Activated T-helper 17 cell treated with anti-CD3 and anti-CD28 coated beads, Interleukin-2, amount 50 U/mL, for 72 hours (primary cell): ENCODE data around the gene REV3L. TPM values are rescaled to one million over a fixed set of nuclear protein-coding genes. Genes with fewer than 3 reads are reported as not detected.
A peak's percentile ranks its signal among the peaks of the same experiment; 100 is the strongest.

ENCODE experiments used
- ATAC-seq: fragments of 150-1000 bp; cut with Tn5 transposase; replicated peaks from 2 replicates; pipeline ENCODE4 v1.10.0; 2021; ENCODE audit warnings: mild to moderate bottlenecking, moderate library complexity
- H3K27ac Mint-ChIP-seq: one replicate; pipeline ENCODE4 v1.8.0; 2022; ENCODE audit warnings: mixed read lengths
- H3K27me3 Mint-ChIP-seq: one replicate; pipeline ENCODE4 v1.8.0; 2022; ENCODE audit warnings: mixed read lengths
- H3K36me3 Mint-ChIP-seq: one replicate; pipeline ENCODE4 v1.8.0; 2022; ENCODE audit warnings: low read depth, mild to moderate bottlenecking, mixed read lengths
- H3K4me1 Mint-ChIP-seq: one replicate; pipeline ENCODE4 v1.8.0; 2022; ENCODE audit warnings: mixed read lengths
- H3K4me3 Mint-ChIP-seq: one replicate; pipeline ENCODE4 v1.8.0; 2022; ENCODE audit warnings: mild to moderate bottlenecking, mixed read lengths
- H3K9me3 Mint-ChIP-seq: one replicate; pipeline ENCODE4 v1.8.0; 2022; ENCODE audit warnings: mixed read lengths
- total RNA-seq, 2 donors: library from RNA; stranded (reverse); gene quantifications; one replicate each; pipeline ENCODE4 v1.2.3, GENCODE V29; 2022

The REV3L gene
- total RNA-seq, 2 donors from 2014 or later, result 20.7 to 23.7 TPM

DNA sequence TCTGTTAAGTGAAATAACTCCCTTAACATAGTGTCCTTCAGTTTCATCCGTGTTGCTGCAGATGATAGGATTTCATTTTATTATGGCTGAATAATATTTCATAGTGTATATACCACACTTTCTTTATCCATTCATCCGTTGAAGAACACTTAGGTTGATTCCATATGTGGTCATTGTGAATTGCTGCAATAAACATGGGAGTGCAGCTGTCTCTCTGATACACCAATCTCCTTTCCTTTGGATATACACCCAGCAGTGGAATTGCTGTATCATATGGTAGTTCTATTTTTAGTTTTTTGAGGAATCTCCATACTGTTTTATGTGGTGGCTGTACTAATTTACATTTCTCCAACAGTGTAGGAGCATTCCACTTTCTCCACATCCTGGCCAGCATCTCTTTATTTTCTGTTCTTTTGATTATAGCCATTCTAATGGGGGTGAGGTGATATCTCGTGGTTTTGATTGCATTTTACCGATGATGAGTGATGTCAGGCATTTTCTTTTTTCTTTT lies 202.5 kb downstream of the REV3L start:
- H3K27me3 Mint-ChIP-seq, result no peaks in the 10 kb centered on the region
- H3K9me3 Mint-ChIP-seq, result peaks cover 5% of the 10 kb centered on the region
- peaks cover 4% of the 10 kb centered on the region for H3K4me1 Mint-ChIP-seq
- H3K4me3 Mint-ChIP-seq, result no peak overlapping the region
- H3K27ac Mint-ChIP-seq, result no peak overlapping the region
- no peak for ATAC-seq
- peaks cover 67% of the 10 kb centered on the region for H3K36me3 Mint-ChIP-seq

DNA sequence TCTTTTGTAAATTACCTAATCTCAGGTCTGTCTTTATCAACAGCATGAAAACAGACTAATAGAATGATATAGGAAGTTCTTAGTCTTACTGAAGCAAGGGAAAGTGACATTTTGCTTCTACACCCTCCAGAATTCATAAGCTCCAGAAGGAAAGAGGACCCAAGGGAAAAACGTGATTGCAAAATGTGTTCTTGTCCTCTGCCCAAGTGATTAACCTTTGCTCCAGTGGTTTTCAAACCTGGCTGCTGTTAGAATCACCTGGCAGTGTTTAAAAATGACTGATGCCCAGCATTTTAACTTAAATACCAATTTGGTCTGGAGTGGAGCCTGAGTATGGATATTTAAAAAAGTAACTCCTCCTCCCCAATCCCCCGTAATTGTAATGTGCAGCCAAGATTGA lies 204.3 kb downstream of the REV3L start:
- no peak for ATAC-seq
- Mint-ChIP-seq H3K27me3 (no peaks in the 10 kb centered on the region), H3K4me1 (peaks cover 4% of the 10 kb centered on the region), H3K4me3 (no peak overlapping the region), H3K27ac (no peak overlapping the region), H3K36me3 (peaks cover 85% of the 10 kb centered on the region), H3K9me3 (peaks cover 8% of the 10 kb centered on the region)

DNA sequence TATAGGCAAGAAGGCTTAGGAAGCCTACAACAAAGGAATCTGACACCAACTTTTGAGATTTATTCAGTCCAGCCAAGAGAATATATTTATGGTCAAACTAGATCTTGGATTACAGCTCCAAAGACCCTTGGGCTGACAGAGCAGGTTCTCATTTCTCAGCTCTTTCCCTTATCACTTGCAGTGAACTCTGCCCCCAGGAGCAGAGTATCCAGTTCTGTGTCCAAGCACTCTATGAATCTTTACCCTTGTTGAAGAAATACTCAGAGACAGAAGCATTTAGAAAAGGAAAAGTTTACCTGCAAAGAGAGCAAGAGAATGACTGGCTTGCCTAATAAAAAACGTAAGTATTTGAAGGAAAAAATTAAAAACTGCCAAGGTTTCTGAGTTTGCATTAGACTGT lies 205.2 kb downstream of the REV3L start:
- no peak overlapping the region for H3K27ac Mint-ChIP-seq
- peaks cover 8% of the 10 kb centered on the region for H3K9me3 Mint-ChIP-seq
- H3K36me3 Mint-ChIP-seq, result peaks cover 93% of the 10 kb centered on the region
- H3K4me3 Mint-ChIP-seq, result no peak overlapping the region
- H3K27me3 Mint-ChIP-seq, result no peaks in the 10 kb centered on the region
- no peak for ATAC-seq
- H3K4me1 Mint-ChIP-seq, result peaks cover 4% of the 10 kb centered on the region

DNA sequence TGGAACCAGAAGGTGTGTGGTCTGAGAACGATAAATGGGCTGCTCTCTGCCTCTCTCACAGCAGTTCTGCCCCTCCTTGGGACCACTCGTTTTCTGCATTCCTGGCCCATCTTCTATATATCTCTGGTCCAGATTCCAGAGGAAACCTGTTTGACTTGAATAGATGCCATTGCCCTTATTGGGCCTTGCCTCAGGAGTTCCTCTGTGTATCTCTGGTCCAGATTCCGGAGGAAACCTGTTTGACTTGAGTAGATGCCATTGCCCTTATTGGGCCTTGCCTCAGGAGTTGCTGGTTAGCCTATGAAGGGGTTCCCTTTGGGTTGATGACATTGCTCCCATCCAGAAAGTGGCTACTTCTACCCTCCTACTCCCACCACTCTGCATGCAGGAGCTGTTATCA lies 206.3 kb downstream of the REV3L start:
- ATAC-seq, result no peak
- no peaks in the 10 kb centered on the region for H3K27me3 Mint-ChIP-seq
- no peak overlapping the region for H3K27ac Mint-ChIP-seq
- H3K36me3 Mint-ChIP-seq, result peaks cover 89% of the 10 kb centered on the region
- H3K9me3 Mint-ChIP-seq, result peaks cover 8% of the 10 kb centered on the region
- peaks cover 4% of the 10 kb centered on the region for H3K4me1 Mint-ChIP-seq
- no peak overlapping the region for H3K4me3 Mint-ChIP-seq

DNA sequence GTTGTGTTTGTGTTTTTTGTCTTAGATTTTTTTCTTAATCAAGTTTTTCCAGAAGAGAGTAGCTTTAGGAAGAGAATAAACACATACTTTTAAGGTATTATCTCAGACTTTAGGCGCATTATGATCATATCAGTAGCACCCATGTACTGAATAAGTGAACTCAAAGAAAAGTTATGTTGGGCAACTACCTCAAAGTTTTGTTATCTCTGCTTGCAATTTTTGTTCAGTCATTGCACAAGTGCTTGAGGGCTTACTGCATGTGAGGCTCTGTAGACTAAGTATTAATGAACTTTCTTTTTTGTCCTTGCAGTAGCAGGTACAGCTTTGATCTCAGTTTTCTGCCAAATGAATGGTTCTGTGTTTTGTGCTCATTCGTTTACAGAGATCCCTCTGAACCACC lies 206.7 kb downstream of the REV3L start:
- Mint-ChIP-seq H3K27ac (no peak overlapping the region), H3K9me3 (peaks cover 8% of the 10 kb centered on the region), H3K4me3 (no peak overlapping the region), H3K4me1 (peaks cover 4% of the 10 kb centered on the region), H3K36me3 (peaks cover 88% of the 10 kb centered on the region), H3K27me3 (no peaks in the 10 kb centered on the region)
- no peak for ATAC-seq

DNA sequence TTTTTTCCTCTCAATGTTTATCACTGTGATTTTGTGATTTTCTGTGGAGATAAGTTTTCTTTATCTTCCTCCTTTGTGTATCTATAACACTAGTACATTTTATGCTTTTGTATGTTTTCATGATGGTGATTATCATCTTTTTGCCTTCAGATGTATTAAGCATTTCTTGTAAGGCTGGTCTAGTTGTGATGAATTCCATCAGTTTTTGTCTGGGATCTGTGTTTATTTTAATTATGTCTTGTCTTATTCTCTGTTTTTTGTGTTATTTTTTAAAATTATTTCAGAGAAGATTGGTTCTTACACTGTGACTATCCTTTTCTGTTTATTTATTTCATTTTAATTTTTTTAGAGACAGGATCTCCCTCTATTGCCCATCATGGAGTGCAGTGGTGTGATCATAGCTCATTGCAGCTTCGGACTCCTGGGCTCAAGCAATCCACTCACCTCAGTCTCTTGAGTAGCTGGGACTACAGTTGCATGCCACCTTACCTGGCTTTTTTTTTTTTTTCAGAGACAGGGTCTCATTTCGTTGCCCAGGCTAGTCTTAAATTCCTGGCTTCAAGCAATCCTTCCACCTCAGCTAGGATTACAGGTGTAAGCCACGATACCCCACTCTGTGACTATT lies 208.3 kb downstream of the REV3L start:
- H3K4me1 Mint-ChIP-seq, result no peaks in the 10 kb centered on the region
- no peak overlapping the region for H3K27ac Mint-ChIP-seq
- no peaks in the 10 kb centered on the region for H3K27me3 Mint-ChIP-seq
- peaks cover 8% of the 10 kb centered on the region for H3K9me3 Mint-ChIP-seq
- H3K36me3 Mint-ChIP-seq, result peaks cover 85% of the 10 kb centered on the region
- no peak for ATAC-seq
- H3K4me3 Mint-ChIP-seq, result no peak overlapping the region

DNA sequence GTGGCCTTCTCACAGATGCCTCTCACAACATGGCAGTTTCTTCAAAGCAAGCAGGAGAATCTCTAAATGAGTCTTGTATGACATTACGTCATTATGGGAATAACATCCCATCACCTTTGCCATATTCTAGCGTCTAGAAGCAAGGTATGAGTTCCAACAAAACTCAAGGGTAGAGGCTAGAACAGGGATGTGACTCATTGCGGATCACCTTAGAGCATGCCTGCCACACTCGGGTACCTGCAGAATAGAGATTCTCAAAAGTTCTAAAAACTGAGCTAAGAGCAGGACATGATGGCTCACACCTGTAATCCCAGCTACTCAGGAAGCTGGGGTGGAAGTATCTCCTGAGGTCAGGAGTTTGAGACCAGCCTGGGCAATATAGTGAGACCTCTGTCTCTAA lies 212.9 kb downstream of the REV3L start:
- Mint-ChIP-seq H3K36me3 (peaks cover 82% of the 10 kb centered on the region), H3K9me3 (peaks cover 4% of the 10 kb centered on the region)
- no peak for ATAC-seq

DNA sequence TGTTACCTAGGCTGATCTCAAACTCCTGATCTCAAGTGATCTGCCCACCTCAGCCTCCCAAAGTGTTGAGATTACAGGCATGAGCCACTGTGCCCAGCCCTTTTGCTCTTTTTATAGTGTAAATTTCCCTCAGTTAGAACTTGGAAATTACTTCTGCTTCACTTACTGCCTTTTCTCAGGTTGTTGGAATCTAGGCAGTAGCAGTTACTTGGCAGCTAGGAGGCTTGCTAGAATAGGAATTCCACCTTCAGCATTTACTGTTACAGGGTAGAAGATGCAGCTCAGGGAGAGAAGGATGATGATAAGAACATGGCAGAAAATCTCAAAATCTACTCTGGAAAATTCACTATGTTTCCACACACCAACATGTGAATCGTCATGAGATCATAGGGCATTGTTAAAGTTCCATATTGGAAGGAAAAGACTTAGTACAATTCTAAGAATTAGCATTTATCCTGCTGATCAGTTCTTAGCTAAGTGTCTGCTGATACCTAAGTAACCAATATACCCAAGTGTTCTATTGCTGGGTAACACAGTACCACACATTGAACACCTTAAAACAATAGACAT lies 213.5 kb downstream of the REV3L start:
- H3K4me1 Mint-ChIP-seq, result no peaks in the 10 kb centered on the region
- ATAC-seq, result no peak
- peaks cover 2% of the 10 kb centered on the region for H3K9me3 Mint-ChIP-seq
- no peaks in the 10 kb centered on the region for H3K27me3 Mint-ChIP-seq
- peaks cover 81% of the 10 kb centered on the region for H3K36me3 Mint-ChIP-seq
- H3K4me3 Mint-ChIP-seq, result no peak overlapping the region
- H3K27ac Mint-ChIP-seq, result no peak overlapping the region

More for the DNA sequence above, 212.9 kb downstream of the REV3L start:
- Mint-ChIP-seq H3K4me3 (no peak overlapping the region), H3K4me1 (no peaks in the 10 kb centered on the region), H3K27me3 (no peaks in the 10 kb centered on the region), H3K27ac (no peak overlapping the region)

DNA sequence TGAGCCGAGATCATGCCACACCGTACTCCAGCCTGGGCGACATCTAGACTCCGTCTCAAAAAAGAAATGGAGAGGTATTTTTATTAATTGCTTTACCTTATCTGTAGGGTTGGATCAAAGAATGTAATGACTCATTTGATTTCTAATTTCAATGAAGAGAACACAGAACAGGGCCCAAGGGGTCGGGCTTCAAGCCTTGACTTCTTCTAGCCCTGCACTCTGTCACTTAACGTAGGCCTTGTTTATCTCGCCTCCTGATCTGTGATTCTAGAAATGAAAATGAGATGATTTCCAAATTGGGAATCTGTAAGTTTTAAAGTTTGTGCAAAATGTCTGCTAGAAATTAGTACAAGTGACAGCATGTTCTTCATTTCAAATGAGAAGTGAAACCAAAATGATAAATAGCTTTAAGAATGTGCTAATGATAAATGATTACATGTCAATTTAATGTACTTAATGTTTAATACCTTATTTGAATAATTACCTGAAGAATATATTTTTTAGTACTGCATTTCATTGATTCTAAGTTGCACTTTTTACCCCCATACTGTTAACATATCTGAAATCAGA lies 215.2 kb downstream of the REV3L start:
- peaks cover 6% of the 10 kb centered on the region for H3K4me1 Mint-ChIP-seq
- no peak for ATAC-seq
- H3K27ac Mint-ChIP-seq, result no peak overlapping the region
- H3K36me3 Mint-ChIP-seq, result peaks cover 75% of the 10 kb centered on the region
- no peak overlapping the region for H3K4me3 Mint-ChIP-seq
- H3K9me3 Mint-ChIP-seq, result no peaks in the 10 kb centered on the region
- H3K27me3 Mint-ChIP-seq, result no peaks in the 10 kb centered on the region

DNA sequence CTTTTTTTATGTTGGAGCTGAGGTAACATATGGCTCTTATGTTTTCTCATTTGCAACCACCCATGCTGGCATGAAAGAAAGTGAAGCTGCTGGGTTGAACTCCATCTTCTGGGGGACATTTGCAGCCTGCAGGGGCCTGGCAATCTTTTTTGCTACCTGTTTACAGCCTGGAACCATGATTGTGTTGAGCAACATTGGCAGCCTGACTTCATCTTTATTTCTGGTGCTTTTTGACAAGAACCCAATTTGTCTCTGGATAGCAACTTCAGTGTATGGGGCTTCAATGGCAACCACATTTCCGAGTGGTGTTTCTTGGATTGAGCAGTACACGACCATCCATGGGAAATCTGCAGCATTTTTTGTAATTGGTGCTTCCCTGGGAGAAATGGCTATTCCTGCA lies 216.7 kb downstream of the REV3L start:
- Mint-ChIP-seq H3K4me3 (no peak overlapping the region), H3K27ac (no peak overlapping the region), H3K36me3 (peaks cover 67% of the 10 kb centered on the region), H3K27me3 (no peaks in the 10 kb centered on the region), H3K4me1 (peaks cover 6% of the 10 kb centered on the region), H3K9me3 (no peaks in the 10 kb centered on the region)
- no peak for ATAC-seq

DNA sequence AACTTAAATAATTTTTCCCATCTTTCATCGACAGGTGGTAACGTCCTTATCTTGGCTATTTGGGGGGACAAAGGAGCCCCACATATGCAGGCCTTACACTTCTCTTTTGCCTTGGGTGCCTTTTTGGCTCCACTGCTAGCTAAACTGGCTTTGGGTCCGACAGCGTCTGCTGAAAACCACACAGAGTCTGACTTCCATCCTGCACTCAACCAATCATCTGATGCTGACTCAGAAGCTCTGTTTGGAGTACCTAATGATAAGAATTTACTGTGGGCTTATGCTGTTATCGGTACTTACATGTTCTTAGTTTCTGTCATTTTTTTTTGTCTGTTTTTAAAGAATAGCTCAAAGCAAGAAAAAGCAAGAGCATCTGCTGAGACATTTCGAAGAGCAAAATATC lies 217.2 kb downstream of the REV3L start:
- no peak overlapping the region for H3K27ac Mint-ChIP-seq
- no peak for ATAC-seq
- H3K27me3 Mint-ChIP-seq, result no peaks in the 10 kb centered on the region
- H3K9me3 Mint-ChIP-seq, result no peaks in the 10 kb centered on the region
- peaks cover 67% of the 10 kb centered on the region for H3K36me3 Mint-ChIP-seq
- no peak overlapping the region for H3K4me3 Mint-ChIP-seq
- peaks cover 9% of the 10 kb centered on the region for H3K4me1 Mint-ChIP-seq

DNA sequence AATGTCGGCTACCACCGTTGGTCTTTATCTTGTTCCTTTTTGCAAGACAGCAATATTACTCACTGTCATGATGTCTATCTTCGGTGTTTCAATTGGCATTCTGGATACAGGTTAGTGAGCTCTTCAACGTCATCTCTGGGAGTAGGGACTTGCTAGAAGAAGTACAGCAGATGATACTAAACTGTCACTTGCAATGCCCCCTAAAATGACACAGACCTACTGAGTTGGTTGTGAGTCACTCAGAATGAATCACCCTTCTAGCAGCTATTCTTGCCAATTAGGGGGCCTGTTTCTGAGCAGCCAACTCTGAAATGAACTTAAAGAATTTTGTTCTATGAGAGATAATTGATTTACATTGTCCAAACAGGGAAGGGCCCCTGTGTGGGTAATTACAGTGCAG lies 219.2 kb downstream of the REV3L start:
- H3K27ac Mint-ChIP-seq, result no peak overlapping the region
- peaks cover 13% of the 10 kb centered on the region for H3K4me1 Mint-ChIP-seq
- no peaks in the 10 kb centered on the region for H3K27me3 Mint-ChIP-seq
- no peak overlapping the region for H3K4me3 Mint-ChIP-seq
- no peak for ATAC-seq
- peaks cover 50% of the 10 kb centered on the region for H3K36me3 Mint-ChIP-seq
- H3K9me3 Mint-ChIP-seq, result no peaks in the 10 kb centered on the region

DNA sequence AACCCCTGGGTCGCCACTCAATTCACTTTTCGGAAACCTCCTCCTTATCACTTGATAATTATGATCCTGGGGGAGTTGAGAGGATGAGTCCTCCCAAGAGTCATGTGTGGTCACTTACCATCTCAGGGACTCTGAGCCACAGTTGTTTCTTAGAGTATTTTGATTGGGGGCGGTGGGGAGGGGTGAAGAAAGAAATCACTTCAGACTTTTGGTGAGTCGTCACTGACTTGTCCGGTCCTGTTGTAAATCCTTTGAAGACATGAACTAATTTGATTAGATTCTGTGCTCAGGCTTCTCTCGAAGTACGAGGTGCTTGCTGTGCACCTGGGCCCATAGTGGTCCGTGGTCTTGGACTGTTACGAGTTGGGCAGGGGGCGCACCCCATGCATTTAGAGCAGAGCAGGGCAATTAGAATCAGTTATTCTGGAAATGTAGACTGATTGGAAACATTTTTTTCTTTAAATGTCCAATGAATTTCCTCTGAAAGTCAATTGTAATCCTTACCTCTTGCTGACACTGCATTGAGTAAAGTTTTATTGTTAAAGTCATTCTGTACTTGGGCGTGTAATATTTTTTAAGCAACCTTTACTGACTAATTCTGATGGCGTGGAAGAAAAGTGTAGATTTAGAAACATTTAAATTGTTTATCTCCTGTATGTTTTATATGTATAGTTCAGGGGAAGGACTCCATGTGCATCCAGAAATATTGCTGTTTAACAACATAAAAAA lies 222.3 kb downstream of the REV3L start:
- H3K36me3 Mint-ChIP-seq, result peaks cover 21% of the 10 kb centered on the region
- peak overlapping the region; percentile 86 for H3K27ac Mint-ChIP-seq
- H3K4me1 Mint-ChIP-seq, result peaks cover 17% of the 10 kb centered on the region
- H3K27me3 Mint-ChIP-seq, result no peaks in the 10 kb centered on the region
- no peak for ATAC-seq
- H3K9me3 Mint-ChIP-seq, result no peaks in the 10 kb centered on the region
- peak overlapping the region; percentile 79 for H3K4me3 Mint-ChIP-seq

DNA sequence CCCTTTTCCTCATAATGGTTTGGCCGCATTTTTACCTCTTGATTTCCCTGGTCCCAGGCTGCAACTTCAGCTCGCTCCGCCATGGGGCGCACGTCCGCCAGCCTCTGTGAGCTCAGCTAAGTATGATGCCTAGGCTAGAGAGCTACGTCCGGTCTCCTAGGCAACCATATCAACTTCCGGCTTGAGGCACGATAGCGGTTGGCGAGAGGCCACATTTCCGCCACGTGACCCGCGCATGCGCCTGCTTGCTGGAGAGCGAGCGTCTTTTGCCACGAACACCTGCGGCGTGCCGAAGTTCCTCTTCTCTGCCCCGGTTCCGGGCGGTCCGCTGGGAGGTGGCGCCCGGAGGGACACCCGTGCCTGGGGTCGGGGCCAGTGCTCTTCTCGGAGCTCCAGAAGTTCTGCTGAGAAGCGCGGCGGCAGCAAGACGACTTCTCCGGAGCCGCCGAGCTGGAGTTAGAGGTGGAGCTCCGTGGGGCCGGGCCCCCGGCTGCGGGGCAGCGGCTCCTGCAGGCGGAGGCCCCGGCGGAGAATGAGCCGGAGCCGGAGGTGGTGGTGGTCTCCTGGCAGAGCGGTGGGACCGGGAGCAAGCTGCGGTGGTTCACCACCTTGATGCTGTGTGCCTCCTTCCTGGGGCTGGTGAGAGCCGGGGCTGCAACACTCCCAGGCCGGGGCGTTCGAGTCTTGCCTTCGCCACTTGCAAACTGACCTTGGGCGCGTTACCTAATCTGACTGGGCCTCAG lies 223.8 kb downstream of the REV3L start:
- Mint-ChIP-seq H3K36me3 (peaks cover 8% of the 10 kb centered on the region), H3K9me3 (no peaks in the 10 kb centered on the region), H3K27me3 (peaks cover 5% of the 10 kb centered on the region), H3K27ac (peak overlapping the region; percentile 86), H3K4me3 (peak overlapping the region; percentile 79), H3K4me1 (peaks cover 17% of the 10 kb centered on the region)
- ATAC-seq, result peak; percentile 98
